ENCODE data around the gene MYO3A.

Gene MYO3A

GRCh38 chr10:26215935-26216584 is 282.0 kb downstream of the MYO3A start:
- DNase-seq = no peak

- no peak for DNase-seq
These were observed 282.8 kb downstream of the MYO3A start, which contains the start of gene GAD2 for GRCh38 chr10:26216585-26217395. Gene GAD2 (plus strand): TSS chr10:26216774. CDS start chr10:26216810, 36 bp downstream.

GRCh38 chr10:26217396-26218086 is 283.5 kb downstream of the MYO3A start:
- DNase-seq = no peak

- DNase-seq = no peak
These were observed 285.6 kb downstream of the MYO3A start for GRCh38 chr10:26219676-26220075.

- no peak for DNase-seq
These were observed 286.9 kb downstream of the MYO3A start for GRCh38 chr10:26220901-26221300.

- no peak for DNase-seq
These were observed 287.5 kb downstream of the MYO3A start for GRCh38 chr10:26221541-26221940.

- no peak for DNase-seq
These were observed 288.5 kb downstream of the MYO3A start for GRCh38 chr10:26222563-26222962.

GRCh38 chr10:26225322-26225721 is 291.3 kb downstream of the MYO3A start:
- DNase-seq = no peak

GRCh38 chr10:26227786-26228185 is 293.8 kb downstream of the MYO3A start:
- no peak for DNase-seq

- DNase-seq = no peak
These were observed 298.1 kb downstream of the MYO3A start for GRCh38 chr10:26232174-26232573.

- DNase-seq = no peak
These were observed 301.7 kb downstream of the MYO3A start for GRCh38 chr10:26235761-26236160.

GRCh38 chr10:26238378-26238777 is 304.3 kb downstream of the MYO3A start:
- DNase-seq = no peak

GRCh38 chr10:26242706-26243350 is 308.8 kb downstream of the MYO3A start:
- DNase-seq = no peak

GRCh38 chr10:26243351-26243720 is 309.3 kb downstream of the MYO3A start:
- no peak for DNase-seq

GRCh38 chr10:26249681-26250080 is 315.7 kb downstream of the MYO3A start:
- no peak for DNase-seq

GRCh38 chr10:26251925-26252324 is 317.9 kb downstream of the MYO3A start:
- DNase-seq = no peak

- no peak for DNase-seq
These were observed 320.6 kb downstream of the MYO3A start for GRCh38 chr10:26254616-26255015.

- DNase-seq = no peak
These were observed 325.3 kb downstream of the MYO3A start for GRCh38 chr10:26259341-26259740.
